H9 (cell line): ENCODE data around the gene DZANK1. TPM values are rescaled to one million over a fixed set of nuclear protein-coding genes. Genes with fewer than 3 reads are reported as not detected.

ENCODE experiments used
- DNase-seq: peaks from one replicate; pipeline ENCODE4 v3.0.0-alpha.2; 2017
- H2AFZ ChIP-seq: one replicate; pipeline ENCODE4 v1.6.1; 2013; ENCODE audit warnings: mild to moderate bottlenecking, low read length, control low read depth, moderate library complexity
- H2AK5ac ChIP-seq: 2 replicates; pipeline ENCODE4 v1.6.1; 2013; ENCODE audit warnings: low read length, control low read depth, mixed read lengths; ENCODE audit not compliant: insufficient read length
- H2BK120ac ChIP-seq: one replicate; pipeline ENCODE4 v1.6.1; 2013; ENCODE audit warnings: low read depth, mild to moderate bottlenecking, low read length, control low read depth, inconsistent platforms; ENCODE audit not compliant: poor library complexity, severe bottlenecking
- H2BK12ac ChIP-seq: 2 replicates; pipeline ENCODE4 v1.6.1; 2013; ENCODE audit warnings: low read length, control low read depth, mixed read lengths, low read depth; ENCODE audit not compliant: insufficient read length
- H2BK15ac ChIP-seq: 2 replicates; pipeline ENCODE4 v1.6.1; 2013; ENCODE audit warnings: low read depth, low read length, control low read depth
- H2BK20ac ChIP-seq: one replicate; pipeline ENCODE4 v1.6.1; 2013; ENCODE audit warnings: low read depth, mild to moderate bottlenecking, low read length, control low read depth, inconsistent platforms; ENCODE audit not compliant: poor library complexity, severe bottlenecking
- H2BK5ac ChIP-seq: 2 replicates; pipeline ENCODE4 v1.6.1; 2013; ENCODE audit warnings: low read length, control low read depth, mixed read lengths; ENCODE audit not compliant: insufficient read length
- H3K14ac ChIP-seq: 2 replicates; pipeline ENCODE4 v1.6.1; 2013; ENCODE audit warnings: low read length, control low read depth; ENCODE audit not compliant: insufficient read depth
- H3K18ac ChIP-seq: 2 replicates; pipeline ENCODE4 v1.6.1; 2013; ENCODE audit warnings: low read depth, mild to moderate bottlenecking, mixed read lengths, low read length, control low read depth; ENCODE audit not compliant: insufficient read length
- H3K23ac ChIP-seq: 2 replicates; pipeline ENCODE4 v1.6.1; 2013; ENCODE audit warnings: low read length, control low read depth, mixed read lengths, low read depth; ENCODE audit not compliant: insufficient read length
- H3K23me2 ChIP-seq: 2 replicates; pipeline ENCODE4 v1.6.1; 2013; ENCODE audit warnings: low read depth, mild to moderate bottlenecking, mixed read lengths, low read length, control low read depth; ENCODE audit not compliant: insufficient read length, poor library complexity, severe bottlenecking
- H3K27ac ChIP-seq: 2 replicates; pipeline ENCODE4 v1.5.1; 2013; ENCODE audit warnings: low read length, control low read depth, mixed read lengths, low read depth; ENCODE audit not compliant: insufficient read length
- H3K27me3 ChIP-seq: 2 replicates; pipeline ENCODE4 v1.6.1; 2013; ENCODE audit warnings: low read length, control low read depth, inconsistent platforms; ENCODE audit not compliant: insufficient read depth
- H3K4ac ChIP-seq: 2 replicates; pipeline ENCODE4 v1.6.1; 2013; ENCODE audit warnings: low read depth, mild to moderate bottlenecking, control low read depth, inconsistent platforms, low read length, moderate library complexity
- H3K4me1 ChIP-seq: 2 replicates; pipeline ENCODE4 v1.6.1; 2013; ENCODE audit warnings: low read length, control low read depth, inconsistent platforms; ENCODE audit not compliant: insufficient read depth
- H3K4me2 ChIP-seq: 2 replicates; pipeline ENCODE4 v1.6.1; 2013; ENCODE audit warnings: low read length, control low read depth, mixed read lengths; ENCODE audit not compliant: insufficient read length, insufficient read depth
- H3K56ac ChIP-seq: 2 replicates; pipeline ENCODE4 v1.6.1; 2013; ENCODE audit warnings: low read depth, mild to moderate bottlenecking, mixed read lengths, low read length, control low read depth; ENCODE audit not compliant: insufficient read length
- H3K79me1 ChIP-seq: 2 replicates; pipeline ENCODE4 v1.6.1; 2013; ENCODE audit warnings: low read depth, mild to moderate bottlenecking, moderate library complexity, low read length, control low read depth, inconsistent platforms; ENCODE audit not compliant: insufficient read depth, poor library complexity, severe bottlenecking
- H3K79me2 ChIP-seq: 2 replicates; pipeline ENCODE4 v1.6.1; 2013; ENCODE audit warnings: low read length, control low read depth, inconsistent platforms; ENCODE audit not compliant: insufficient read depth
- H3K9ac ChIP-seq: 2 replicates; pipeline ENCODE4 v1.6.1; 2013; ENCODE audit warnings: low read length, control low read depth, mixed read lengths; ENCODE audit not compliant: insufficient read length; ENCODE audit errors: extremely low read depth
- H3K9me3 ChIP-seq: one replicate; pipeline ENCODE4 v1.6.1; 2013; ENCODE audit warnings: low read depth, low read length, inconsistent platforms; ENCODE audit not compliant: control insufficient read depth
- H3T11ph ChIP-seq: one replicate; pipeline ENCODE4 v1.6.1; 2013; ENCODE audit warnings: mild to moderate bottlenecking, low read length, control low read depth, inconsistent platforms
- H4K20me1 ChIP-seq: one replicate; pipeline ENCODE4 v1.6.1; 2013; ENCODE audit not compliant: control insufficient read depth, insufficient read length, insufficient read depth
- H4K5ac ChIP-seq: 2 replicates; pipeline ENCODE4 v1.6.1; 2013; ENCODE audit warnings: low read depth, mild to moderate bottlenecking, mixed read lengths, low read length, control low read depth; ENCODE audit not compliant: insufficient read length
- H4K8ac ChIP-seq: replicated peaks from 2 replicates; pipeline ENCODE4 v1.6.1; 2013; ENCODE audit warnings: low read length, control low read depth, mixed read lengths, low read depth; ENCODE audit not compliant: insufficient read length
- H4K91ac ChIP-seq: 2 replicates; pipeline ENCODE4 v1.6.1; 2013; ENCODE audit warnings: low read depth, mild to moderate bottlenecking, moderate library complexity, mixed read lengths, low read length, control low read depth; ENCODE audit not compliant: insufficient read length
- H3K27ac Mint-ChIP-seq, 3 experiments: 2 replicates in 2 of 3; 3 replicates in 1 of 3; pipeline ENCODE4 v1.8.0; 2020 to 2021; ENCODE audit warnings: mixed read lengths in 3 of 3, mild to moderate bottlenecking in 1 of 3, moderate library complexity in 1 of 3
- H3K27me3 Mint-ChIP-seq: 2 replicates; pipeline ENCODE4 v1.8.0; 2021; ENCODE audit warnings: low read depth, mild to moderate bottlenecking, moderate library complexity, mixed read lengths
- H3K36me3 Mint-ChIP-seq, 3 experiments: 2 replicates in 2 of 3; 3 replicates in 1 of 3; pipeline ENCODE4 v1.8.0; 2020 to 2021; ENCODE audit warnings: low read depth in 3 of 3, mixed read lengths in 3 of 3; ENCODE audit not compliant: insufficient read depth in 1 of 3
- H3K4me1 Mint-ChIP-seq, 2 experiments: 2 replicates each; pipeline ENCODE4 v1.8.0; 2020; ENCODE audit warnings: mixed read lengths in 2 of 2
- H3K4me3 Mint-ChIP-seq, 2 experiments: 2 replicates in 1 of 2; 3 replicates in 1 of 2; pipeline ENCODE4 v1.8.0; 2020 to 2021; ENCODE audit warnings: mild to moderate bottlenecking in 2 of 2, mixed read lengths in 2 of 2, moderate library complexity in 1 of 2
- H3K9me3 Mint-ChIP-seq, 2 experiments: 2 replicates in 1 of 2; 3 replicates in 1 of 2; pipeline ENCODE4 v1.8.0; 2020; ENCODE audit warnings: mild to moderate bottlenecking in 2 of 2, mixed read lengths in 2 of 2, moderate library complexity in 1 of 2
- CTCF ChIP-seq: fragments of 200-600 bp; sonication (generic); conservative IDR thresholded peaks from 3 replicates; pipeline ENCODE4 v1.8.0; 2021; ENCODE audit warnings: antibody characterized with exemption, mild to moderate bottlenecking
- WGBS: extraction: QIAGEN DNeasy Blood & Tissue Kit; methylation state at CpG from one replicate; pipeline ENCODE4 v1.1.7; 2013; ENCODE audit warnings: missing lambda C conversion rate, low lambda C conversion rate, mixed read lengths; ENCODE audit not compliant: insufficient read length; ENCODE audit errors: extremely low coverage; 5-methylcytosine and 5-hydroxymethylcytosine counted together
- total RNA-seq: library from RNA; stranded (reverse); gene quantifications from 2 replicates; pipeline ENCODE4 v1.2.1, GENCODE V29; 2021

The DZANK1 gene
- total RNA-seq, 1 experiment from 2014 or later = 10.5 TPM

- no peaks in the 10 kb centered on the region for H3K4me1 Mint-ChIP-seq
- Histone ChIP-seq H3K4me1 (no peaks in the 10 kb centered on the region), H3K18ac (no peak overlapping the region), H3K56ac (no peak overlapping the region), H2AFZ (no peak overlapping the region), H3K9ac (no peak overlapping the region), H2BK5ac (no peak overlapping the region), H3K14ac (no peak overlapping the region), H3K4ac (no peak overlapping the region), H2AK5ac (no peak overlapping the region), H2BK12ac (no peak overlapping the region), H2BK20ac (no peak overlapping the region), H3K27me3 (no peaks in the 10 kb centered on the region), H3K27ac (no peak overlapping the region), H4K91ac (no peak overlapping the region), H3T11ph (no peak overlapping the region), H3K9me3 (no peaks in the 10 kb centered on the region), H3K79me1 (no peaks in the 10 kb centered on the region), H3K23ac (no peak overlapping the region), H3K79me2 (no peaks in the 10 kb centered on the region), H4K20me1 (no peaks in the 10 kb centered on the region), H4K8ac (no peak overlapping the region), H4K5ac (no peak overlapping the region), H3K23me2 (no peaks in the 10 kb centered on the region), H3K4me2 (no peak overlapping the region), H2BK15ac (no peak overlapping the region), H2BK120ac (no peak overlapping the region)
- TF ChIP-seq CTCF = no peak
- DNase-seq = no peak
- no peak overlapping the region for H3K4me3 Mint-ChIP-seq
- no peaks in the 10 kb centered on the region for H3K9me3 Mint-ChIP-seq
- H3K27ac Mint-ChIP-seq = no peak overlapping the region
- H3K36me3 Mint-ChIP-seq = peaks cover 0 to 2% (median 0%) of the 10 kb centered on the region in 3 experiments; a peak in 1 of 7 replicates
- no peaks in the 10 kb centered on the region for H3K27me3 Mint-ChIP-seq
- no CpG with 5 or more reads among the region's 9 CpGs for WGBS
These were observed 36.5 kb downstream of the DZANK1 start for GRCh38 chr20:18430172-18430826.
